Keratinocyte (primary cell): ENCODE measurements around the gene MCTP2. TPM values are rescaled to one million over a fixed set of nuclear protein-coding genes. Genes with fewer than 3 reads are reported as not detected.

Experiments
- DNase-seq: peaks from one replicate; pipeline ENCODE4 v3.0.0-alpha.2; 2011; ENCODE audit warnings: low read depth, missing footprints, low spot score
- FAIRE-seq: peaks from 2 replicates; lab custom pipeline; 2011; peaks lifted over from hg19 to GRCh38; lab: Jason Lieb, UNC
- H2AFZ ChIP-seq: 2 replicates; pipeline ENCODE4 v1.6.0; 2012; ENCODE audit warnings: low read length, control low read depth, inconsistent platforms; ENCODE audit not compliant: control insufficient read depth
- H3K27ac ChIP-seq: 2 replicates; pipeline ENCODE4 v1.5.1; 2011; ENCODE audit warnings: low read length; ENCODE audit not compliant: control insufficient read depth, insufficient read depth
- H3K27me3 ChIP-seq: 3 replicates; pipeline ENCODE4 v1.6.0; 2011; ENCODE audit warnings: low read length; ENCODE audit not compliant: control insufficient read depth, insufficient read depth; ENCODE audit errors: extremely low read depth
- H3K36me3 ChIP-seq, 2 experiments: 2 replicates in 1 of 2; 3 replicates in 1 of 2; pipeline ENCODE4 v1.5.1; 2011; ENCODE audit warnings: low read length in 2 of 2, mild to moderate bottlenecking in 1 of 2; ENCODE audit not compliant: control insufficient read depth in 2 of 2, insufficient read depth in 2 of 2; ENCODE audit errors: extremely low read depth in 1 of 2
- H3K4me1 ChIP-seq: 3 replicates; pipeline ENCODE4 v1.5.1; 2011; ENCODE audit warnings: low read length; ENCODE audit not compliant: control insufficient read depth, insufficient read depth; ENCODE audit errors: extremely low read depth
- H3K4me2 ChIP-seq: 3 replicates; pipeline ENCODE4 v1.6.0; 2011; ENCODE audit warnings: low read depth, low read length; ENCODE audit not compliant: control insufficient read depth, insufficient read depth; ENCODE audit errors: extremely low read depth
- H3K4me3 ChIP-seq, 3 experiments: fragments of 200-600 bp in 1 of 3; sonication (generic) in 1 of 3; 2 replicates in 2 of 3; 3 replicates in 1 of 3; pipeline ENCODE4 v1.5.1; 2011 to 2016; ENCODE audit warnings: low read length in 3 of 3, mild to moderate bottlenecking in 3 of 3, control low read depth in 2 of 3, inconsistent platforms in 1 of 3, low read depth in 1 of 3, mixed read lengths in 1 of 3, mixed run types in 1 of 3, moderate library complexity in 1 of 3; ENCODE audit not compliant: control insufficient read depth in 2 of 3, insufficient read depth in 2 of 3; ENCODE audit errors: extremely low read depth in 1 of 3
- H3K79me2 ChIP-seq: 2 replicates; pipeline ENCODE4 v1.6.0; 2012; ENCODE audit warnings: low read length; ENCODE audit not compliant: control insufficient read depth, insufficient read depth
- H3K9ac ChIP-seq: 3 replicates; pipeline ENCODE4 v1.6.0; 2011; ENCODE audit warnings: low read length; ENCODE audit not compliant: control insufficient read depth, insufficient read depth; ENCODE audit errors: extremely low read depth
- H3K9me1 ChIP-seq: 3 replicates; pipeline ENCODE4 v1.6.0; 2011; ENCODE audit warnings: low read length; ENCODE audit not compliant: control insufficient read depth, insufficient read depth; ENCODE audit errors: extremely low read depth
- H3K9me3 ChIP-seq: 2 replicates; pipeline ENCODE4 v1.5.1; 2012; ENCODE audit warnings: low read depth, low read length; ENCODE audit not compliant: control insufficient read depth
- H4K20me1 ChIP-seq: 3 replicates; pipeline ENCODE4 v1.6.0; 2011; ENCODE audit warnings: low read length; ENCODE audit not compliant: control insufficient read depth, insufficient read depth; ENCODE audit errors: extremely low read depth
- CTCF ChIP-seq, 3 experiments: IDR thresholded peaks in 1 of 3; conservative IDR thresholded peaks in 1 of 3; optimal IDR thresholded peaks in 1 of 3; 2 replicates in 2 of 3; 3 replicates in 1 of 3; pipeline versions ENCODE3 to v1.5.1; 2011; ENCODE audit warnings: low read length in 3 of 3, mild to moderate bottlenecking in 3 of 3, moderate library complexity in 2 of 3, control low read depth in 1 of 3, inconsistent platforms in 1 of 3; ENCODE audit not compliant: insufficient read depth in 2 of 3; ENCODE audit errors: extremely low read depth in 1 of 3
- EZH2 ChIP-seq: IDR thresholded peaks from one replicate; pipeline ENCODE4 v1.6.1; 2012; ENCODE audit warnings: inconsistent platforms, mild to moderate bottlenecking, low read length, moderate library complexity
- dilution Hi-C: fragments of 300-500 bp; cut with MboI; formaldehyde crosslinking; loops from one replicate; pipeline ENCODE4 v1.7.0; 2020; ENCODE audit warnings: low sequenced_read_pairs; ENCODE audit not compliant: extremely low pct_ligation_motif_present
- polyA plus RNA-seq, 5 experiments: library from polyadenylated mRNA; depleted of rRNA in 3 of 5; stranded (reverse) in 3 of 5; stranded (forward) in 1 of 5; unstranded in 1 of 5; fragments of >200 nt; gene quantifications; 1 replicate in 1 of 5; 2 replicates in 3 of 5; 3 replicates in 1 of 5; pipeline versions ENCODE4 v1.2.1 to v1.2.3, GENCODE V29; 2011 to 2012; ENCODE audit warnings: missing spikeins in 2 of 5, low read depth in 1 of 5, low replicate concordance in 1 of 5

MCTP2 gene
- polyA plus RNA-seq, 1 donor (not counting 4 experiments of a cell fraction or from before 2014, with no cell fraction given): 22.0 TPM

- H3K79me2 ChIP-seq: peaks cover 29% of the 10 kb centered on the region
- H3K4me1 ChIP-seq: peaks cover 45% of the 10 kb centered on the region
- DNase-seq (no peak), FAIRE-seq (peak; percentile 96)
- H3K36me3 ChIP-seq: no peaks in the 10 kb centered on the region
- peak overlapping the region; percentile 95 for H3K4me2 ChIP-seq
- TF ChIP-seq EZH2 (no peak), CTCF (optimal IDR thresholded peaks at IDR 0.05 in 1 of 3, IDR thresholded peaks at IDR 0.05 in 1 of 3, conservative IDR thresholded peaks at IDR 0.05 in 1 of 3; ENCODE audit: extremely low read depth in 1 of 3, insufficient read depth in 2 of 3, low read length in 3 of 3) (no peak)
- no peaks in the 10 kb centered on the region for H3K9me3 ChIP-seq
- H4K20me1 ChIP-seq: no peaks in the 10 kb centered on the region
- dilution Hi-C loops: no loop called here
- no peaks in the 10 kb centered on the region for H3K27me3 ChIP-seq
- peak overlapping the region; percentile 91 for H2AFZ ChIP-seq
- peak overlapping the region; percentile 99 for H3K27ac ChIP-seq
- no peaks in the 10 kb centered on the region for H3K9me1 ChIP-seq
- peak overlapping the region; percentile 67 to 96 (median 93) for H3K4me3 ChIP-seq
- peak overlapping the region; percentile 95 for H3K9ac ChIP-seq
These were observed 1.6 kb upstream of the MCTP2 start for GRCh38 chr15:94229591-94230369.

- Histone ChIP-seq H3K9me1 (no peaks in the 10 kb centered on the region), H4K20me1 (no peaks in the 10 kb centered on the region), H3K9ac (peak overlapping the region; percentile 95), H3K27me3 (no peaks in the 10 kb centered on the region), H2AFZ (peak overlapping the region; percentile 95), H3K4me3 (peak overlapping the region; percentile 67 to 96 (median 93)), H3K36me3 (no peaks in the 10 kb centered on the region), H3K4me1 (peaks cover 45% of the 10 kb centered on the region), H3K79me2 (peaks cover 35% of the 10 kb centered on the region), H3K27ac (peak overlapping the region; percentile 99), H3K4me2 (peak overlapping the region; percentile 95), H3K9me3 (no peaks in the 10 kb centered on the region)
- FAIRE-seq: peak; percentile 20
- dilution Hi-C loops: no loop called here
- DNase-seq: no peak
- TF ChIP-seq CTCF (optimal IDR thresholded peaks at IDR 0.05 in 1 of 3, IDR thresholded peaks at IDR 0.05 in 1 of 3, conservative IDR thresholded peaks at IDR 0.05 in 1 of 3; ENCODE audit: extremely low read depth in 1 of 3, insufficient read depth in 2 of 3, low read length in 3 of 3) (no peak), EZH2 (no peak)
These were observed 904 bp upstream of the MCTP2 start for GRCh38 chr15:94230431-94230882.
